Activated T-cell treated with anti-CD3 and anti-CD28 coated beads for 1 hour (primary cell): ENCODE data around the gene BID.

Source experiments
- DNase-seq: peaks from one replicate; pipeline ENCODE4 v3.0.0-alpha.2; 2020; ENCODE audit warnings: low read depth

The BID gene

DNA sequence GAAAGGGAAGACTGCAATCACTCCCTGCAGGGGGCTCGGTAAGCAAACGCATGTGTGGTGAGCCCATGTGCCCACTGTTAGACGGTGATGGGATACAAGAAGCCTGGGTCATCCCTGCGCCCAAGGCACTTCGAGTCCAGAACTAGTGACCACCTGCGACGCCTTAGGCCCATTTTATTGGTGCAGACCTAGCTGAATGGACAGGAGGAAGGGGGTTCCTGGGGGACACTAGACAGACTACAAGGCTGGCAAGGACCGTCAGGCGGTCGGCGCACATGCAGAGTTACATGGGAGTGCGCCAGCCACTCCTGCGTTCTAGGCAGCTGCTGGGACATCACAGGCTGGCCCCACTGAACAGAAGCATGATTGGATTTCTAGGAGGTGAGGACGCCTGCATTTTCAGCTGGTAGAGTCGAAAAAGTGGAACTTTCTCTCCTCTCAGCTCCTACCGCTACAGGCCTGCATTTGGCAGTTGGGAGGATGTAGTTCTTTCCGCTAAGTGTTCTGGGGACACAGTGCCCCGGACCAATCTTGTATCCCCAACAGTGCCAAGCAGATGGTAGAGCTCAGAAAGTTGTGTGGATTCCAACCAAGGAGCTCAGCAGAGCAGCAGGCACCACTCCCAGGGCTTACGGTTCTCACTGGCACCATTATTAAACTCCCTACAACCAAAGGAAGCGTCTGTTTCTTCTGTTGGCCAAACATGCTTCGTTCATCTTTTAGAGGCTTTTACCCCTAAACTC lies 35.7 kb downstream of the BID start:
- DNase-seq = no peak

DNA sequence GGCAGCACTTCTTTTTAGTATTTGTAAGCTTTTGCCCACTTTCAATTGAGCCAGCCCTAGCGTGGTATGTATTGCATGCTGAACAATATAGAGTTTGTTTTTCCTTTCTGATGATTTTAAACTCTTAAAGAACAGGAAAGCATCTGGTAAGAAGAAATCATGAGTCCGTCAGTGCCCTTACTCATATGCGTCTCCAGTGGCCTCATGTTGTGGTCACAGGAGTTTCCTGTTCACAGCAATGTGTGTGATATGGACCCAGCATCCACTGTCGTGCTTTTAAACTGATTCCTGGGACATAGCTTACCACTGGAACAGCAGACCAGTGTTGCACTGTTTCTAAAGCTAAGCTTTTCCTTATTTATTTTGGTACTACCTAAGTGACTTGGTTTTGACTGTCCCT lies 40.1 kb downstream of the BID start:
- no peak for DNase-seq

DNA sequence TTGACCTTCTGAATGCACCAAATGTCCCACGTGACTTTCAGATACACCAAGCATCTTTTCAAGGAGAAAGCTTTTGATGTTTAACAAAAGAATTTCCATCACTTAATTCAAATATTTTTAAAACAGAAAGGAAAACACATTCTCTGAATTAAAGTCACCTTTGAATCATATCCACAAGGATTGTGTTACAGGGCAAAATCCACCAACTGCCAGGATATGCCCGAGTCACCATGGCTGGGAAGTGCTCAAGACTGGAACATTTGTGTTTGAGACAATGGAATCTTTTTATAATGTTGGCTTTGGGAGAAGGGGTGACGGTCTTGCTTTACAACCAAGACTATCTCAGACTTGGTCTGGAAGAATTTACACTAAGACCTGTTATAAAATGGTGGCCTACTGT lies 40.8 kb downstream of the BID start:
- DNase-seq = no peak

DNA sequence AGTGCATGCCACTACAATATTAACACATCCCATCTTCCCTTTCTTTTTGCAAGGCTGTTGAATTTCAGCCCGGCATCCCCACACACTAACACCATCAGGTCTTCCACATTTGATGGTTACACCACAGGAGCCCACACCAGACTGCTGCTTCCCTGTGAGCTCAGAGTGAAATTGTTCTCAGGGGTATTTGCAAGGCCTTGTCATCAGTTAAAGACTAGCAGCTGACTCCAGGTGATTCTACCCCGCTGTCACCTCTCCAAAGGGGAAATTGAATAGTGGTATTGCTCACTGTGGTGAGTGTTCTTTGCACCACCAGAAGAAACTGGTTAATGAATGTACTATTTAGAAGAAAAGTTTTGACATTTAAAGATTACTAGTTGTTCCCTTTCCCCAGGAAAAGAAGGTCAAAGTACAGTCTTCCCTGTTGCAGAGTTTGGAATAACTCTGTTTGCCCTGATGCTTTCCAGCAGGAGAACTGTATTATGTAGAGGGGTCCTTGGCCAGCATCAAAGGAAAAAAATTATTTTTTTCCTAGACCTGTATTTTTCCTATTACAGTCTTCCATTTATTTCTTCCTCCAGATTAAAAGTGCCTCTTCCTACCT lies 41.9 kb downstream of the BID start:
- DNase-seq = no peak

DNA sequence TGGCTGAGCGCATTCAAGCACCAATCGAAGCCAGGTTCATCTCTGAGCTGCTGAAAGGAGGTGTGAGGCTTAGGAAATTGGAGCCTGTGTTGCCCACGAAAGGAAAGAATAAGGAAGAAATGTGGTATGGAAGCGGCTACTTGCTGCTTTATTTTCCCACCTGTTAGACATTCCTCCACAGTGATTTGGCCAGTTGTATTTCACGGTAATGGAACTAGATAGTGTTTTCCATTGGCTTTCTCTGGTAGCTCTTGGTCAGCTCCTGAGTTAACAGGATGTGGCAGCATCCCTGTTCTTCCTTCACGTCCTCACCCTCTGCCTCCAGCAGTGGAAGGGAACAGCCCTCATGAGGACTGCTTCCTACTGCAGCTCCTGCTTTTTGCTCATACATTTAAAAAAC lies 44.7 kb downstream of the BID start:
- DNase-seq = no peak

DNA sequence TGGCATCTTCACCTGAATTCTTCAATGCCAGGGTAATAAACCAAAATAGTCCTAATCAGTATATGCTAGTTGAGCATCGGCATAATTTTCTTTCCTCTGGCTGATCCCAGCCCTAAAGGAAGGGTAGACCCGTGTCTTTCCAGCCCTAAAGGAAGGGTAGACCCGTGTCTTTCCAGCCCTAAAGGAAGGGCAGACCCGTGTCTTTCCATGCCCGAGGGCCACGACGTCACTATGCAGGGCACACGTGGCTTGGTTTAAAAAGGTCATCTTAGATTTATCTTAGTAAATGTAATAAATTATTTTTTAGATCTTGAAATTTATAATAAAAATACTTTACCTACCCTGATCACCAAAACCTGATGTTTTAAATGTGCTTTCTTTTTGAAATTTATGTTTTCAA lies 45.5 kb downstream of the BID start:
- DNase-seq = no peak

DNA sequence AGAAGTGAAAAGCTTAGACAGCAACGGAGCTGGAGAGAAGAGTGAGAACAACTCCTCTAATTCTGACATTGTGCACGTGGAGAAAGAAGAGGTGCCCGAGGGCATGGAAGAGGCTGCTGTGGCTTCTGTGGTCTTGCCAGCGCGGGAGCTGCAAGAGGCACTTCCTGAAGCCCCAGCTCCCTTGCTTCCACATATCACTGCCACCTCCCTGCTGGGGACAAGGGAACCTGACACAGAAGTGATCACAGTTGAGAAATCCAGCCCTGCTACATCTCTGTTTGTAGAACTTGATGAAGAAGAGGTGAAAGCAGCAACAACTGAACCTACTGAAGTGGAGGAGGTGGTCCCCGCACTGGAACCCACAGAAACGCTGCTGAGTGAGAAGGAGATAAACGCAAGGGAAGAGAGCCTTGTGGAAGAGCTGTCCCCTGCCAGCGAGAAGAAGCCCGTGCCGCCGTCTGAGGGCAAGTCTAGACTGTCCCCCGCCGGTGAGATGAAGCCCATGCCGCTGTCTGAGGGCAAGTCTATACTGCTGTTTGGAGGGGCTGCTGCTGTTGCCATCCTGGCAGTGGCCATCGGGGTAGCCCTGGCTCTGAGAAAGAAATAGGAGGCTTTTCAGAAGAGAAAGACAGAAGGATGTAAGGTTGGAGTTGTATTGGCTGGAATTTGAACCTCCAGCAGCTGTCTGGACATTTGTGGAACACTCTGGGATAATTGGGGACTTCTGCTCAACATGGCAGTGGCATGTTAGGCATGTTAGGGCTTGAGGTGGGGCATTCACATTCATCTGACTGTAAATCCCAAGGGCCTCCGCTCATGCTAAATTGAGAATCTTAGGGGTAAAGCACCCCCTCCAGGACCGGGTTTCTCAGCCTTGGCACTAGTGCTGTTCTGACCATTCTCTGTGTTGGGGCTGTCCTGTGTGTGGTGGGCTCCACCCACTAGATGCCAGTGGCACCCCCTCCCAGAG lies 47.1 kb downstream of the BID start:
- DNase-seq = no peak

DNA sequence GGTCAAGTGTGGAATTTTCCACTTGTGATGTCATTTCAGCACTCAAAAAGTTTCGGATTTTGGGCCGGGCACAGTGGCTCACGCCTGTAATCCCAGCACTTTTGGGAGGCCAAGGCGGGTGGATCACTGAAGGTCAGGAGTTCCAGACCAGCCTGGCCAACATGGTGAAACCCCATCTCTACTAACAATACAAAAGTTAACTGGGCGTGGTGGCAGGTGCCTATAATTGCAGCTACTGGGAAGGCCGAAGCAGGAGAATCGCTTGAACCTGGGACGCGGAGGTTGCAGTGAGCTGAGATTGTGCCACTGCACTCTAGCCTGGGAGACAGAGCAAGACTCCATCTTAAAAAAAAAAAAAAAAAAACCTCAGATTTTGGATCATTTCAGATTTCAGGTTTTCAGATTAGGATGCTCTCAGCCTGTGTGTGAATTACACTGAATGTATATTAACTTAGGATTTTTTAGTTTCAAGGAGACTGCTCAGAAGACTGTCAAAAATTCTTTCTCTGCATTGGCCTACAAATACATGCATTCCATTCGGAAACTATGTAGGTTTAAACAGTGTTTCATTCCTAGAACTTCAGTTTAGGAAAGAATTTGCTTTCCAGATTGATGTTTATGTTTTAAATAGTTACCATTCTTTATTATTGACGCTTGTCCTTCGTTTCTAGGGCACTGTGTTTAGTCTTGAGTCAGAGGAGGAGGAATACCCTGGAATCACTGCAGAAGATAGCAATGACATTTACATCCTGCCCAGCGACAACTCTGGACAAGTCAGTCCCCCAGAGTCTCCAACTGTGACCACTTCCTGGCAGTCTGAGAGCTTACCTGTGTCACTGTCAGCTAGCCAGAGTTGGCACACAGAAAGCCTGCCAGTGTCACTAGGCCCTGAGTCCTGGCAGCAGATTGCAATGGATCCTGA lies 48.0 kb downstream of the BID start:
- DNase-seq = no peak

DNA sequence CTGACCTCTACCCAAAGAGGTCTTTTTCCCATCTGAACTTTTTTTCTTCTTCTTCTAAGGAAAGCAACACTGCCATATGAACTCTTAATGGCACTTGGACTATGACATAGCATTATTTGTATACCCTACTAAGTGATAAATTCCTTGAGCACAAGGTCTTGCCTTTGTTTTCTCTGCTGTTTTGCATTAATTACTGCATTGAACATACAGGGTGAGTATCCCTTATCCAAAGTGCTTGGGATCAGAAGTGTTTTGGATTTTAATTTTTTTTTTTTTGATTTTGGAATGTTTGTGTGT lies 48.8 kb downstream of the BID start:
- DNase-seq = no peak

DNA sequence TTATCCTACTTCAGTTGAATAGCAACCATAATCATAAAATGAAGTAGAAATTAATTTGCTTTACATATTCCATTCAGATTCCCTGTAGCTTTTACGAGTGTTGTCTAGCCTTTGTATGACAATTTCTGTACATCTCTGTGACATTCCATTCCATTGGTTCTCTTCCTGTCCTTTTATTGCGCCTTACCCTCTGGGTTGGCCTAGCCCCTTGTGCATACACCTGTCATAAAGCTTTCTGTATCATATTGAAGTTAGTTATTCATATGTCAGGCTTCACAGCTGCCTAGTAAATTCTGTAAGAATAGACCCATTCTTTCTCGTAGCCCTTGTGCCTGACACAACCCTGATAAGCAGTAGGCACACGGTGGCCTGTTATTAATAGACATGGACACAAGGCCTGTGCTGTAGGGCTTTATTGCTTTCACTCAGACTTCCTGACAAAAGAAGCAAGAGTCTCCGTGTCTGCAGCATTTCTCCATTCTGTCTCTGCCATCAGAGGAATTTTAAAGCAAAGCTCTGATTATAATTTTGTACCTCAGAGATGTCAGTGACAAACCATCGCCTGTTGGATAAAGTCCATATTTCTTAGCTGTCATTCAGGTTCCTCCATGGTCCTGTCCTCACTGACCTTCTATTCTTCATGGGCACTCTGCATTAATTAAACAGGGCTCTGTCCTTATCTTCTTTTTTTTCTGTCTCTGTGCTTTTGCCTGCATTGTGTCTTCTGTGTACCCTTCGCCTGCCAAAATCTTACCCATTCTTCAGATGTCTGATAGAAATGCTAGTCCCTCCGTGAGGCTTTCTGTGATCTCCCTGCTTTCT lies 49.4 kb downstream of the BID start:
- DNase-seq = no peak

DNA sequence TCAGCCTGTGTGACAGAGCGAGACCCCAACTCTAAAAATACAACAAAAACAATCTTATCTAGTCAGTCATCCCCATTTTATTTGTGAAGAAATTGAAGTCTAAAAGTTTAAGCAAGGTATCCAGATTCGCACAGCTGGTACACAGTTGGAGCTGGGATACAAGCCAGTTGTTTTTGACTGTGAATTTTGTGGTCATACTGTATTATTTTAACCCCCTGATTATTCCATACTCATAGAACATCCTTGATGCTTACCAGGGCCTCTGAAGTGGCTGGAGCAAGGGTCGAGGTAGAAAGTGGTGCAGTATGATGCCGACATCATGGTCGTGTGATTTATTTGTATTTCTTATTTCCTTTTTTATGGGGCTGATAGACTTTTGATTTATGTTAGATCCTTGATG lies 50.0 kb downstream of the BID start:
- no peak for DNase-seq

DNA sequence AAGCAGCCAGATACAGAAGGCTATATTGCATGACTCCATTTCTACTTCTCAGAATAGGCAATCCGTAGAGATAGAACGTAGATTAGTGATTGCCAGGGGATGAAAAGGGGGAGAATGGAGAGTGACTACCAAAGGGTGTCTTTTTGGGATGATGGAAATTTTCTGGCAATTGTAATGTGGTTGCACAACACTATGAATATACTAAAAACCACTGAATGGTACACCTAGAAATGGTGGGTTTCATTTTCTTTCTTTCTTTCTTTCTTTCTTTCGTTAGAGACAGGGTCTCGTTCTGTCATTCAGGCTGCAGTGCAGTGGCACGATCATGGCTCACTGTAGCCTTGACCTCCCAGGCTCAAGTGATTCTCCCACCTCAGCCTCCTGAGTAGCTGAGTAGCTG lies 54.4 kb downstream of the BID start:
- no peak for DNase-seq

DNA sequence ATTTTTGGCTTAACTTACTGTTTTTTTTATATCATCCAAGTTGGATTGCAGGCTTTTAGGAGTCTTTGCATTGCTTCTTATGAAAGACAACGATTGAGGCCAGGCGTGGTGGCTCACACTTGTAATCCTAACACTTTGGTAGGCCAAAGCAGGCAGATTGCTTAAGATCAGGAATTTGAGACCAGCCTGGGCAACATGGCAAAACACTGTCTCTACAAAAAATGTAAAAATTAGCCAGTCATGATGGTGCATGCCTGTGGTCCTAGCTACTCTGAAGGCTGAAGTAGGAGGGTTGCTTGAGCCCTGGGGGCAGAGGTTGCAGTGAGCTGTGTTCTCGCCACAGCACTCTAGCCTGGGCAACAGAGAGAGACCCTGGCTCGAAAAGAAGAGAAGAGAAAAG lies 56.6 kb downstream of the BID start:
- no peak for DNase-seq

DNA sequence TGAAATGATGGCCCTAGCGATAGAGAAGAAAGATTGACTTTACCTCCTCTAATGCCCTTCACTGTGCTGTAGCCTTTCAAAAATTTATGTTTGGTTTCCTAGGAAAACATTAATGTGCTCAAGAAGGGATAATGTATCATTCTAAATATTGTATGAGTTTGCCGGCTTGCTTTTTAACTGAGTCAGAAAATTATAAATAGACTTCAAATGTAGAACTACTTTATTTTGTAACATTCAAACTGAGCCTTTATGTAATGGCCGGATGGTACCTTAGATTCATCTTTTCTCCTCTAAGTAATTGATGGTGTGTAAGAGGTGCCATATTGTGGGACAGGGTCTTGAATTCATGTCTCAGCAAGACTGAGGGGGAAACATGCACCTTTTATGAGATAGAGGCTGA lies 57.7 kb downstream of the BID start:
- no peak for DNase-seq

DNA sequence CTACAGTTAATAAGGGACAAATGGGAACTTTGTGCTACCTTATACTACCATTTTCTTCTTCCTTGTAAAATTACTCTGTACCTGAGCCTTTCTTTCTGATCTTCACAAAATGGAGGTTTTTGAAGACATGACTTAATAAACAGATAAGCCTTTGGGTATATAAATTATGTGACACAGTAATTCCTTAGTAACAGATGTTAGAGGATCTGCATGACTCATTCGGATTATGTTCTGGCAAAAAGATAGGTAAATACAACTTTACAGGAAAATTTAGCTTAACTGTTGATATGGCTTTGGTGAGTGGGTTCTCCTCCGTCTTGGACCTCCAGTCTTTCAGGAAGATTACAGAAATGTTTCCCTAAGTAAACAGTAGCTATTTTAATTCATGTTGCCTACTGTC lies 61.8 kb downstream of the BID start:
- no peak for DNase-seq

DNA sequence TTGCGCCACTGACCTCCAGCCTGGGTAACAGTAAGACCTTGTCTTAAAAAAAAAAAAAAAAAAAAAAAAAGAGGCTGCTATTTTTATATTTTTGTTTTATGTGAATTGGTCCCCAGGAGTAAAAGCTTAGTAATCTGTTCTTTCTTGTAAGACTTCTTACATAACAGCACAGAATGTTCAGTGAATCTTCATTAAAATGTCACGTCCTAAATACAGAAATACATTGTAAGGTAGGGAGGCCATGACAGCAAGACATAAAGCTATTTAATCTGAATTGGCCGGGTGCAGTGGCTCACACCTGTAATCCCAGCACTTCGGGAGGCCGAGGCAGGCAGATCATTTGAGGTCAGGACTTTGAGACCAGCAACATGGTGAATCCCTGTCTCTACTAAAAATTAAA lies 64.2 kb downstream of the BID start:
- DNase-seq = no peak

DNA sequence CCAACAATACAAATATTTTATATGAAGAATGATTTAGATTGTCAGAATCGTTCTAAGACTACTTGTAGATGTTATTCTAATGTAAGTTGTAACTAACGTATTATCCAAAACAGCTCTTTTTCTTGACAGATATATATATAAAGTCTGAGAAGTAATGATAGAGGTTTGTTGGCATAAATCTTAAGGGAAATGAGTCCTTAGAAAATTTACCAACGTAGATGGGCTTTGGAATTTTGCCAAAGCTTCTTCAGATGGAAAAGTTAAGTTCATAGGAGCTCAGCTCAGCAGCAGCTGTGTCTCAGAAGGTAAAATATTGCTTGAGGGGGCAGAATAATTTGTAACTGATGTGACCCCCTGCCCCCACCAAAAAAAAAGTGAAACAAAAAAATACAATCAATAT lies 66.7 kb downstream of the BID start:
- DNase-seq = no peak

DNA sequence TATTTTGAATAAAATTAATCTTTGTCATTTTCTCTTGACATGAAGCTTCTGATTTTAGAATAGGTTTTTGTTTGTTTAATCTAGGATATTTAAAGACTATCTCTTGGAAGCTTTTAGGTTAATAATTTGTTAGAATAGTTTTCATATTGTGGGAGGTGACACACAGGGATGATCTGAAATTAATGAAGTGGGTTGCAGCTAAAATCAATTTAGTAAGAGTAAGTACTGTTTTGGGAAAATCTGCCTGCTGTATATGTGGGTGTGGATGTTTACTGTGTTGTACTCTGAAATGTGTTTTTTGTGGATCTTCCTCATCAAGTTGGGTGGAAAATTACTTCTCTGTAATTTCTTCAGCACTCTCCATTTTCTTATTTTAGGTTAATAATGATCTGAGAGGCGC lies 67.3 kb downstream of the BID start:
- no peak for DNase-seq

DNA sequence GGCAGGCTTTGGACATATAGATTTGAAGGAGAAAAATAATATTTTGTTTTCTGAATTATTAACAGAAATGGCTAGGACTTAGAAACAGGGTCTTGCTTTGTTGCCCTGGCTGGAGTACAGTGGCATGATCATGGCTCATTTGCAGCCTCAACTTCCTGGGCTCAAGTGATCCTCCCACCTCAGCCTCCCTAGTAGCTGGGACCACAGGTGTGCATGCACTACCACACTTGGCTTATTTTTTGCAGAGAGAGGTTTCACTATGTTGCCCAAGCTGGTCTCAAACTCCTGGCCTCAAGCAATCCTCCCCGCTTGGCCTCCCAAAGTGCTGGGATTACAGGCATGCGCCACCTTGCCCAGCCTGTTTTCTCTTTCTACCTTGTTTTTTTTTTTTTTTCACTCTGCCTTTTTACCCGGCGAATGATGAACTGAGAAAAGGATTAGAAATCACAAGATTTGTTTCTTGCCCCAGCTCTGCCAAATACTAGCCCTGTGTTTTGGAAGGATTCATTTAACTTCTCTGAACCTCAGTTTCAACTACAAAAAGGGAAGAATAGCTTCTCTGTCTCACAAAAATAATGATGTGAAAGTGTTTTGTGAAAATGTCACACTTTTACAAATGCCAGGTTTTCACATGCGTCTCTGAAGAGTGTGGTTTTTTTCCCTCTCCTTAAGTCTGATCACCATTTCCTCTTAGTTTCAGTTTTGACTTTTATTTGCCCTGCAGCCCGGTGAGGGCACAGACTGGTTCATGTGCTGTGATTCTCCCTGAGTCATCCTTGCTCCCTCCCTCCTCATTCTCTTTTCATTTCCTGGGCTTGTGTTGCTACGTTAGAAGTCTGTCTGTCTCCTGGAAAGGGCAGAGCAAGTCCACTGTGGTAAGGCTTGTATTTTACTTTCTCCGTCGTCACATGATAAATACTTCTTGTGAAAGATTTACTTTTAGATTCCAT lies 68.0 kb downstream of the BID start:
- DNase-seq = no peak

DNA sequence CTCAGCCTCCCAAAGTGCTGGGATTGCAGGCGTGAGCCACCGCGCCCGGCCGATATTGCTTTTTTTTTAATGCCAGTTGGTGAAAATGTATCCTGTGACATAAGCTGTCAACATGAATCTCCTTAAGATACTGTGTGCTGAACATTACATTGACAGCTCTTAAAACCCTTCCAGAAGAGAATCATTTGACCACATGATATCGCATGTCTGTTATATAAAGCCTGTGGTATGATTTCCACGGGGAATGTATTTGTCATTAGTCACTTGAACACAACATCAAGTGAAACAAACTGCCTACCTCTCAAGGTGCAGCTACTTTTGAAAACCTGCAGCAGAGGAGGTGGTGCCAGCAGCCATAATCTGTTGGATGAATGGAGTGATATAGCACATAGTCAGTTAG lies 68.7 kb downstream of the BID start:
- DNase-seq = no peak
